ENCODE results near the gene ZBTB7C.

The ZBTB7C gene

DNA sequence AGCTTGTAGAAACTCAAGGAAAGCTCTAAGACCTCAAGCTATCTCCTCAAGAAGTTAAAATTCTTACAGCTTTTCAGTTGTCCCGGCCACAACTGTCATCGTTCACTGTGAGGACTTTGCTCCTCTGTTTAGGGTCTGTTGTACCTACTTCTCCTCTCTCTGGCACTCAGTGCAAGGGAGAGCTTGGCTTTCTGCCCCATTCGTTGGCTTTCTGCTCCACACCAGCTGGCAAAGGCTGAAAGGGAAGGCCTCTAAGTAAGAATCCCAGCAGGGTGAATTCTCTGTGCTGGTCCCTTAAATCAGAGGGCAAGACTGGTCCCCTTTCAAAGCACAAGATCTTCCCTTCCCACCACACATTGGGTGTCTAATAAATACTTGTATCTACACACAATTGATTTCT lies 17.3 kb downstream of the ZBTB7C start:
- no peak for DNase-seq (ENCODE audit: low read depth in 2 of 2)

DNA sequence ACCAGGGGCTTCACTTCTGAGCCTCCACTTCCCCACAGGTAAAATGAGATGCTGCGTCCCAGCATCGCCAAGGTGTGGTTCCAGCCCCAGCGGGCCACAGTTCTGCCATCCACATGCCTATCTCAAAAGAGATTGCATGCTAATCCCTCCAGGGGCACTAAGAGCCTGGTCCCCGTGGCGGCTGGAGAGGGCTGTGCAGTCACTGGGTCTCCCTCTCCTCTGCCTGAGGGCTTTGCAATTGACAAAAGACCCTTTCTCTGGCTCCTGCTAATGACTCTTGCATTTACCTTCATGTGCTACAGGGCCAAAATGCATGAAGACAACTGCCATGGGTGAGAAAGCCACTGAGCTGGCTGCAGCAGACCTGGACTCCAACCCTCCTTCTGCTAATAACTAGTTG lies 18.5 kb downstream of the ZBTB7C start:
- DNase-seq (ENCODE audit: low read depth in 2 of 2), result no peak

DNA sequence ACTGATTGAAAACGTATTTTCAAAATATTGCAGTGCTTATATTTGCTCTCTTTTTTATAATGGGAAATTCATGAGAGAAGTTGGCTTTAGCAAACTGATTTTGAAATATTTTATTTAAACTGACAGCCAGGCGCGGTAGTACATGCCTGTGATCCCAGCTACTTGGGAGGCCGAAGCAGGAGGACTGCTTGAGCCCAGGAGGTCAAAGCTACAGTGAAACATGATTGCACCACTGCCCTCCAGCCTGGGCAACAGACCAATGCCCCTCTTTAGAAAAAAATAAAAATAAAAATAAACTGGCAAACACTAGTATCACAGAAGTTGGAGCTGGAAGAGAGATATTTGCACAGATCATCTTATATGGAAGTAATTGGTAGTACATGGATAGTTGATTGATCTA lies 20.7 kb downstream of the ZBTB7C start:
- no peak for DNase-seq (ENCODE audit: low read depth in 2 of 2)

- DNase-seq (ENCODE audit: low read depth in 2 of 2), result no peak
These were observed 21.9 kb downstream of the ZBTB7C start for GRCh38 chr18:48387300-48387699.

- DNase-seq (ENCODE audit: low read depth in 2 of 2), result no peak
These were observed 23.6 kb downstream of the ZBTB7C start for GRCh38 chr18:48385596-48385995.

- no peak for DNase-seq (ENCODE audit: low read depth in 2 of 2)
These were observed 32.2 kb downstream of the ZBTB7C start for GRCh38 chr18:48376934-48377333.

GRCh38 chr18:48376406-48376805 lies 32.8 kb downstream of the ZBTB7C start:
- no peak for DNase-seq (ENCODE audit: low read depth in 2 of 2)

GRCh38 chr18:48375150-48375800 lies 33.9 kb downstream of the ZBTB7C start:
- no peak for DNase-seq (ENCODE audit: low read depth in 2 of 2)

DNA sequence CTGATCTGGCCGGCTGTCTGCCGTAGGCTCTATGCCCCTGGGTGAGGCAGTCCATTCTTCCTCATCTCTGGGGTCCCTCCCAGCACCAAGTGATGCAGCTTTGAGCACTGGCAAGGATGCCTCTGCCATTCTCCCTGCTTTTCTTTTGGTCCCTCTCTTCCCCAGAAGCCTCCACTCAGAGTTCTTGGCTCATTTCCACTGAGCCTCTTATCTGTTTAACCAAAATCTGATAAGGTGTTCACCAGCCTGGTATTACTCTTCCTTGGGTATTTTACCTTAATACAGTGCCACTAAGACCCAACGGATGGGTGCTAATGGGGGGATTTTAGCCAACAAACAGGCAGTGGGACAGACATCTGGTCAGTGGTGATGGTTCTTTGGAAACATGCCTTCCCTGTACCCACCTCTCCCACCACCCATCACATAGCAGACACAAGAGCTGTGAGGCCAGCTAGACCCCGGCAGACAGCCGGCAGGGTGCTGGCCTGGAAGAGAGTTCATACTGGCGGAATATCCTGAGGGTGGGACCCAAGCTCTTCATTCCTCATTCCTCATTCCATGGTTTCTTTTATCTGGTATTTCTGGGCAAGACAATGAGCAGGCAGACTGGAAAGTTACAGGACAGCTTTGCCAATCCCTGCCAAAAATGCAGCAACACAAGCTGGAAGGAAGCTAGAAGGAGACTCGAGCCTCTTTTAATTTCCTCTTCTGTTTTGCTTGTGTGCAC lies 34.6 kb downstream of the ZBTB7C start:
- DNase-seq (ENCODE audit: low read depth in 2 of 2), result no peak

DNA sequence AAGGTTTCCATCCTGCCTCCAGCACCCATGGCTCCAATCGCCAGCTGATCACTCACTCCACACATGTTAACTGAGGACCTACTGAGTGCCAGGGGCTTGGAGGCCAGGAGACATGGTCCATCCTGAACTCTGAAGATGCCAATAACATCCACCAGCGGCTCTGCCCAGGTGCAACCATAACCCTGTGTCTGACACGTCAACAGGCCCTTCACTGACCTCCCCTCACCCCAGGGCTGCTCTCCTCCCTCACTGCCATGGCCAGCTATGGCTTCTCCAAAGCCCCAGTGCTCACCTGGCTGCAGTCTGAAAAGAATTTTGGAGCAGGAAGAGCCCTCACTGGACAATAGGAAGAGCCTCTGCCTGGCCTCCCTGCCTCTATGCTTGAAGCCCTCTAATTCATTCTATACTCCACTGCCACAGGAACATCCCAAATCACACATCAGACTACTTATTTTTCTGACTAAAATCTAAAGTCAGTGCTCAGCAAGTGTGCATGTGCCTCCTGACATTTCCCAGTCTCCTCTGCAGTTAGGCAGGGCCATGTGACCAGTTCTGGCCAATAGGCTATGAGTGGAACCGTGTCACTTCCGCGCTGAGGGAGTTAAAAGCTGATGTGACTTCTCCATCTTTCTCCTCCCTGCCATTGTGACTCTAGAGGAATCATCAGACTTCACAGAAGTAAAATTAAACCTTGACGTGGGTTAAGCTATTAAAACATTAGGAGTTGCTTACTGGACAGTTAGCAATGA lies 37.2 kb downstream of the ZBTB7C start:
- no peak for DNase-seq (ENCODE audit: low read depth in 2 of 2)

GRCh38 chr18:48367557-48367956 lies 41.6 kb downstream of the ZBTB7C start:
- DNase-seq (ENCODE audit: low read depth in 2 of 2), result no peak

- no peak for DNase-seq (ENCODE audit: low read depth in 2 of 2)
These were observed 43.2 kb downstream of the ZBTB7C start for GRCh38 chr18:48365965-48366364.

- no peak for DNase-seq (ENCODE audit: low read depth in 2 of 2)
These were observed 45.0 kb downstream of the ZBTB7C start for GRCh38 chr18:48364146-48364545.

- no peak for DNase-seq (ENCODE audit: low read depth in 2 of 2)
These were observed 46.0 kb downstream of the ZBTB7C start for GRCh38 chr18:48363175-48363574.

DNA sequence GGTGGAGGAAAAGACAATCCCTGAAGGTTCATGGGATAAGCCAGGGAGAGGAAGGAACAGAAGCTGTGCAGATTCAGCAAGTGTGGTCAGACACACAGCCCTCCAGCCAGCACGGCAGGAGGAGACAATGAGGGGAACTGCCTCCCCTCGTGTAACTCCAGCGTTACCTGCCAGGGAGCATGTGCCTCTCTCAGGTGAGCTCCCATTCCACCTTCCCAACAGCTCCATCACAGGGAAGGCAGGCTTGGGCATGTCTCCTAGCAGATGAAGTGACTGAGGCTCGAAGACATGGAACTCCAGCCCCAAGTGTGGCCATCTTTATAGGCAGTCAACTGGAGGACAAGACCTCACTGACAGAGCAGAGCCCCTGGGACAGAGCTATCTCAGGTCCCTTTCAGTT lies 47.4 kb downstream of the ZBTB7C start:
- no peak for DNase-seq (ENCODE audit: low read depth in 2 of 2)

DNA sequence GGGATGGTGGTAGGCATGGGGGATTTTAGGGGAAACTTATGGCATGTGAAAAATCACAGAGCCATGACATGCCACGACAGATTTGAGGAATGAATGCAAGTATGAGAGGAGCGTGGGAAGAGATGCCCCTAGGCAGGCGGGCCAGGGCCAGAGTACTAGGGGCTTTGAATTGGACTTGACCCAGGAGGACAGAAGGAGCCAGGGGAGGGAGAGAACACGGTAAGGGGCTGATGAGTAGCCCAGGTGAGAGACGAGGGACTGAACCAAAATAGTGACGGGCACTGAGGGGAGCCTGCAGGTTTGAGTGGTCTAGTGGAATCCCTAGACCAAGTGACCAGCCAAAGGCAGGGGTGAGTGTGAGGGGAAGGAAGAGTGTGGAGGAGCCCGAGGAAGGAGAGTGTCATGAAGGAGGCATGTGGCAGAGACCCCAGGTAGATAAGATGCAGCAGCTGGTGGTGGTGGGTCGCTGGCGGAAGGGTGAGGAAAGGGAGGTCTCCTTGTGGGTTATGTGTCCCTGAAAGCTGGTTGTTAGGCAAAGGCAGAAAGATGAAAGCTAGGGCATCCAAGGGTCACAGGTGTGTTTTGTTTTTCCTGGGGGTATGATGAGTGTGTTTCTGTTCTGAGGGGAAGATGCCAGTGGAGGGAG lies 48.7 kb downstream of the ZBTB7C start:
- no peak for DNase-seq (ENCODE audit: low read depth in 2 of 2)

- no peak for DNase-seq (ENCODE audit: low read depth in 2 of 2)
These were observed 49.6 kb downstream of the ZBTB7C start for GRCh38 chr18:48359626-48360025.

DNA sequence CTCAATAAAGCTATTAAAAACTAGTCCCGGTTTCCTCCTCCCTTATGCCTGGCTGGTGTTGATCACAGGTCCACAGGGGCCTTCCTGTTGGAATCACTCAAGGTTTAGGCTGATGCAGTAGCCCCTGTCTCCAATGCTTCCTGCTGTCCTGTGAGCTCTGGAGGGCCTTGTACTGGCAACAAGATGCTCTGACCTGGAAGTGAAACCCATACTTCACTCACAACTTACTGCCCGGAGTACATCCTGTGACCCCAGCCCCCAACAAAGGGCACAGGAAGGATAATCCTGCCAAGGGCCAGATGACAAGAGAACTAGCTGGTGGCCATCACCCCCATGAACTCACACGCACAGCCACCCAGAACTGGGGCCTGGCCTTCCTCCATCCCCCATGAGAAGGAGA lies 50.3 kb downstream of the ZBTB7C start:
- DNase-seq (ENCODE audit: low read depth in 2 of 2), result no peak

- no peak for DNase-seq (ENCODE audit: low read depth in 2 of 2)
These were observed 52.1 kb downstream of the ZBTB7C start for GRCh38 chr18:48356909-48357631.

DNA sequence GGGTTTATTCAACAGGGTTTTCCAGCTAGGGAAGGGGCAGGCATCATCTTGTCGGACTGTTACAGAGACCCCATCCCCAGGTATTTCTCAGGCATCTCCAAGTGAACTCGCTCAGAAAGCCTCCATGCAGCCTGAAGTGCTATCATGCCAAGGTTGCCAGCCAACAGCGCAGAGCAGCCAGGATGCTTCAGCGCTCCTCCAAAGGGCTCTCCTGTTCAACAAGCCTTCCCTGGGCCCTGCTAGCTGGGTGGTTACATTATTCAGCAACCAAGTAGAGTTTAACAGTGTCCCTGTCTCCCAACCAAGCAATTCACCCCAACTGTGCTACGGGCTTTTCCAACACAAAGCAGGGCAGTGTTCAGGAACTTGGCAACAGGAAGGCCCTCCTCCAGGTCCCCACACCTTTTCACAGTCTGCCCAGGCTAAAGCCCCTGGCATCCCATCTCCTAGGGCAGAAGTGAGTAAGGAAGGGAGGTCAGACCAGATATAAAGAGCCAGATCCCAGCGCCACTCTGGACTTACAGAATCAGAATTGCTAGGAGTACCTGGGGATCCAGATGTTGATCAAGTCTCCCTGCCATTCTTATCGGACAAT lies 52.9 kb downstream of the ZBTB7C start:
- no peak for DNase-seq (ENCODE audit: low read depth in 2 of 2)
